DMS 273 (cell line): ENCODE results near the gene BCL2L11.
A peak's percentile ranks its signal among the peaks of the same experiment; 100 is the strongest.

Experiments used
- DNase-seq: peaks from one replicate; lab custom pipeline; 2025; ENCODE audit not compliant: unreplicated experiment; lab: John Stamatoyannopoulos, UW

The BCL2L11 gene

GRCh38 chr2:111142101-111142500 is 21.4 kb downstream of the BCL2L11 start:
- DNase-seq, result no peak

GRCh38 chr2:111143107-111143842 is 22.6 kb downstream of the BCL2L11 start:
- no peak for DNase-seq

- DNase-seq, result no peak
Observed at GRCh38 chr2:111143843-111144198, 23.1 kb downstream of the BCL2L11 start.

- DNase-seq, result no peak
Observed at GRCh38 chr2:111145103-111145760, 24.5 kb downstream of the BCL2L11 start.

GRCh38 chr2:111145951-111146350 is 25.2 kb downstream of the BCL2L11 start:
- no peak for DNase-seq

GRCh38 chr2:111148225-111148873 is 27.6 kb downstream of the BCL2L11 start:
- no peak for DNase-seq

GRCh38 chr2:111148925-111149324 is 28.2 kb downstream of the BCL2L11 start:
- DNase-seq, result no peak

GRCh38 chr2:111149882-111150455 is 29.3 kb downstream of the BCL2L11 start:
- no peak for DNase-seq

- DNase-seq, result no peak
Observed at GRCh38 chr2:111154758-111155157, 34.0 kb downstream of the BCL2L11 start.

- DNase-seq, result no peak
Observed at GRCh38 chr2:111155610-111156009, 34.9 kb downstream of the BCL2L11 start.

GRCh38 chr2:111156529-111156928 is 35.8 kb downstream of the BCL2L11 start:
- DNase-seq, result no peak

- DNase-seq, result peak; percentile 34
Observed at GRCh38 chr2:111157071-111157661, 36.5 kb downstream of the BCL2L11 start.

- no peak for DNase-seq
Observed at GRCh38 chr2:111157798-111158197, 37.1 kb downstream of the BCL2L11 start.

- peak; percentile 45 for DNase-seq
Observed at GRCh38 chr2:111159641-111160040, 38.9 kb downstream of the BCL2L11 start.

GRCh38 chr2:111160758-111161157 is 40.0 kb downstream of the BCL2L11 start:
- no peak for DNase-seq

- DNase-seq, result peak; percentile 94
Observed at GRCh38 chr2:111161971-111162370, 41.3 kb downstream of the BCL2L11 start.

- DNase-seq, result no peak
Observed at GRCh38 chr2:111162718-111163331, 42.1 kb downstream of the BCL2L11 start.

- no peak for DNase-seq
Observed at GRCh38 chr2:111164078-111164477, 43.4 kb downstream of the BCL2L11 start.

- no peak for DNase-seq
Observed at GRCh38 chr2:111165084-111165483, 44.4 kb downstream of the BCL2L11 start.

- no peak for DNase-seq
Observed at GRCh38 chr2:111166115-111166514, 45.4 kb downstream of the BCL2L11 start.
